Activated naive CD8-positive, alpha-beta T cell treated with anti-CD3 and anti-CD28 coated beads, Interleukin-2, amount 50 U/mL, for 16 hours (primary cell): ENCODE measurements around the gene ACTR2.
"Not testable (repeated sequence)": the region's sequence is repeated elsewhere in the genome, so short reads cannot be mapped to it uniquely, and the experiment has no call there.

Experiments
- DNase-seq: peaks from one replicate; pipeline ENCODE4 v3.0.0-alpha.2; 2020; ENCODE audit warnings: low read depth, low spot score

Gene ACTR2

GRCh38 chr2:65313126-65313953 is 85.7 kb downstream of the ACTR2 start:
- no peak for DNase-seq

GRCh38 chr2:65313954-65314256 is 86.3 kb downstream of the ACTR2 start:
- DNase-seq: no peak

- no peak for DNase-seq
Observed at GRCh38 chr2:65314801-65315441, 87.3 kb downstream of the ACTR2 start.

GRCh38 chr2:65316072-65316471 is 88.4 kb downstream of the ACTR2 start:
- no peak for DNase-seq

GRCh38 chr2:65317351-65317750 is 89.7 kb downstream of the ACTR2 start:
- DNase-seq: not testable (repeated sequence)

- no peak for DNase-seq
Observed at GRCh38 chr2:65317841-65318240, 90.2 kb downstream of the ACTR2 start.

GRCh38 chr2:65319072-65319673 is 91.5 kb downstream of the ACTR2 start:
- no peak for DNase-seq

- DNase-seq: no peak
Observed at GRCh38 chr2:65319674-65320041, 92.0 kb downstream of the ACTR2 start.

GRCh38 chr2:65320042-65320725 is 92.6 kb downstream of the ACTR2 start:
- no peak for DNase-seq
